Activated CD8-positive, alpha-beta memory T cell treated with anti-CD3 and anti-CD28 coated beads, Interleukin-2, amount 10 ng/mL, durations not matched to agents 7 days and 5 days (primary cell): ENCODE measurements around the gene MCTP2. TPM values are rescaled to one million over a fixed set of nuclear protein-coding genes. Genes with fewer than 3 reads are reported as not detected.

Experiments
- ATAC-seq: fragments of 150-1000 bp; cut with Tn5 transposase; one replicate; pipeline ENCODE4 v1.10.0; 2021; ENCODE audit warnings: moderate library complexity
- CTCF ChIA-PET: fragments of 350-600 bp; sonication (Branson Sonifier 250); formaldehyde crosslinking; loops from one replicate; lab custom pipeline; 2021; ENCODE audit warnings: antibody characterized with exemption; lab: Charles Lee
- DNase-seq: peaks from one replicate; pipeline ENCODE4 v3.0.0-alpha.2; 2020
- H3K27ac Mint-ChIP-seq: one replicate; pipeline ENCODE4 v1.8.0; 2021; ENCODE audit warnings: mild to moderate bottlenecking, mixed read lengths
- H3K27me3 Mint-ChIP-seq: one replicate; pipeline ENCODE4 v1.8.0; 2021; ENCODE audit warnings: mixed read lengths
- H3K36me3 Mint-ChIP-seq: one replicate; pipeline ENCODE4 v1.8.0; 2021; ENCODE audit warnings: mild to moderate bottlenecking, mixed read lengths
- H3K4me1 Mint-ChIP-seq: one replicate; pipeline ENCODE4 v1.8.0; 2021; ENCODE audit warnings: mixed read lengths
- H3K4me3 Mint-ChIP-seq: one replicate; pipeline ENCODE4 v1.8.0; 2021; ENCODE audit warnings: mild to moderate bottlenecking, moderate library complexity, mixed read lengths
- H3K9me3 Mint-ChIP-seq: one replicate; pipeline ENCODE4 v1.8.0; 2022; ENCODE audit warnings: low read depth, mixed read lengths
- total RNA-seq, 2 experiments: library from RNA; stranded (reverse); gene quantifications; one replicate each; pipeline ENCODE4 v1.2.3, GENCODE V29; 2021

MCTP2 gene
- total RNA-seq, 2 experiments from 2014 or later: 67.2 to 83.8 TPM

GRCh38 chr15:94225616-94226015, 5.7 kb upstream of the MCTP2 start:
- ATAC-seq (no peak), DNase-seq (no peak)
- Mint-ChIP-seq H3K36me3 (peaks cover 25% of the 10 kb centered on the region), H3K27ac (no peak overlapping the region), H3K27me3 (peaks cover 3% of the 10 kb centered on the region), H3K4me1 (peaks cover 32% of the 10 kb centered on the region), H3K9me3 (peaks cover 4% of the 10 kb centered on the region), H3K4me3 (no peak overlapping the region)
- CTCF ChIA-PET: interaction anchor here (1.0 kb wide), 1 partner anchor 62 kb away, joined by 3 read pairs; no protein-coding TSS in a partner anchor

- H3K4me1 Mint-ChIP-seq: peaks cover 46% of the 10 kb centered on the region
- no peaks in the 10 kb centered on the region for H3K9me3 Mint-ChIP-seq
These were observed 2.8 kb upstream of the MCTP2 start for GRCh38 chr15:94228611-94229010.

GRCh38 chr15:94229591-94230369, 1.6 kb upstream of the MCTP2 start:
- peak overlapping the region; percentile 92 for H3K27ac Mint-ChIP-seq
- no peaks in the 10 kb centered on the region for H3K27me3 Mint-ChIP-seq
- H3K36me3 Mint-ChIP-seq: peaks cover 33% of the 10 kb centered on the region
- no peaks in the 10 kb centered on the region for H3K9me3 Mint-ChIP-seq
- peak overlapping the region; percentile 84 for H3K4me3 Mint-ChIP-seq
- DNase-seq: peak; percentile 88
- CTCF ChIA-PET: interaction anchor here (0.6 to 8.4 kb wide), 13 partner anchors 22 to 1250 kb away, joined by 3 to 95 read pairs (median 5); no protein-coding TSS in a partner anchor
- peaks cover 57% of the 10 kb centered on the region for H3K4me1 Mint-ChIP-seq
- peak; percentile 45 for ATAC-seq

More at GRCh38 chr15:94228611-94229010, 2.8 kb upstream of the MCTP2 start:
- CTCF ChIA-PET: interaction anchor here (1.0 to 8.4 kb wide), 4 partner anchors 10 to 95 kb away, joined by 3 to 95 read pairs (median 26); no protein-coding TSS in a partner anchor
- Mint-ChIP-seq H3K27ac (peak overlapping the region; percentile 0), H3K36me3 (peaks cover 24% of the 10 kb centered on the region), H3K4me3 (no peak overlapping the region), H3K27me3 (no peaks in the 10 kb centered on the region)
- no peak for DNase-seq
- no peak for ATAC-seq

GRCh38 chr15:94230431-94230882, 904 bp upstream of the MCTP2 start:
- H3K4me1 Mint-ChIP-seq: peaks cover 63% of the 10 kb centered on the region
- DNase-seq (no peak), ATAC-seq (no peak)
- H3K9me3 Mint-ChIP-seq: no peaks in the 10 kb centered on the region
- CTCF ChIA-PET: interaction anchor here (0.8 to 8.4 kb wide), 12 partner anchors 23 to 93 kb away, joined by 3 to 95 read pairs (median 6); no protein-coding TSS in a partner anchor
- peak overlapping the region; percentile 92 for H3K27ac Mint-ChIP-seq
- H3K27me3 Mint-ChIP-seq: no peaks in the 10 kb centered on the region
- peaks cover 36% of the 10 kb centered on the region for H3K36me3 Mint-ChIP-seq
- H3K4me3 Mint-ChIP-seq: peak overlapping the region; percentile 84

GRCh38 chr15:94231723-94232468, 535 bp downstream of the MCTP2 start:
- Mint-ChIP-seq H3K9me3 (no peaks in the 10 kb centered on the region), H3K27ac (peak overlapping the region; percentile 92), H3K36me3 (peaks cover 46% of the 10 kb centered on the region), H3K4me3 (peak overlapping the region; percentile 84), H3K27me3 (no peaks in the 10 kb centered on the region), H3K4me1 (peaks cover 74% of the 10 kb centered on the region)
- ATAC-seq: peak; percentile 7
- CTCF ChIA-PET: interaction anchor here (0.5 to 8.4 kb wide), 15 partner anchors 9 to 92 kb away, joined by 3 to 95 read pairs (median 5); no protein-coding TSS in a partner anchor
- peak; percentile 60 for DNase-seq

GRCh38 chr15:94233441-94233840, 2.1 kb downstream of the MCTP2 start:
- ATAC-seq (no peak), DNase-seq (no peak)
- Mint-ChIP-seq H3K27ac (peak overlapping the region; percentile 28), H3K27me3 (no peaks in the 10 kb centered on the region), H3K4me3 (peak overlapping the region; percentile 84), H3K9me3 (no peaks in the 10 kb centered on the region), H3K36me3 (peaks cover 48% of the 10 kb centered on the region), H3K4me1 (peaks cover 77% of the 10 kb centered on the region)
- CTCF ChIA-PET: interaction anchor here (1.0 to 8.4 kb wide), 6 partner anchors 8 to 90 kb away, joined by 3 to 95 read pairs (median 4); no protein-coding TSS in a partner anchor

GRCh38 chr15:94234300-94234699, 2.9 kb downstream of the MCTP2 start:
- Mint-ChIP-seq H3K9me3 (no peaks in the 10 kb centered on the region), H3K4me1 (peaks cover 74% of the 10 kb centered on the region), H3K4me3 (peak overlapping the region; percentile 84), H3K27ac (peak overlapping the region; percentile 24), H3K27me3 (no peaks in the 10 kb centered on the region), H3K36me3 (peaks cover 53% of the 10 kb centered on the region)
- DNase-seq (no peak), ATAC-seq (no peak)
- CTCF ChIA-PET: interaction anchor here (1.0 to 8.4 kb wide), 2 partner anchors 66 to 90 kb away, joined by 3 to 95 read pairs; no protein-coding TSS in a partner anchor

- DNase-seq (no peak), ATAC-seq (no peak)
- no peak overlapping the region for H3K4me3 Mint-ChIP-seq
- H3K36me3 Mint-ChIP-seq: peaks cover 58% of the 10 kb centered on the region
- H3K9me3 Mint-ChIP-seq: no peaks in the 10 kb centered on the region
- CTCF ChIA-PET: interaction anchor here (8.4 kb wide), 1 partner anchor 89 kb away, joined by 95 read pairs; no protein-coding TSS in a partner anchor
- H3K4me1 Mint-ChIP-seq: peaks cover 75% of the 10 kb centered on the region
- H3K27me3 Mint-ChIP-seq: no peaks in the 10 kb centered on the region
- H3K27ac Mint-ChIP-seq: no peak overlapping the region
These were observed 3.7 kb downstream of the MCTP2 start for GRCh38 chr15:94235041-94235440.

GRCh38 chr15:94235646-94236045, 4.3 kb downstream of the MCTP2 start:
- Mint-ChIP-seq H3K4me3 (no peak overlapping the region), H3K27ac (no peak overlapping the region)

GRCh38 chr15:94236608-94237007, 5.2 kb downstream of the MCTP2 start:
- H3K27ac Mint-ChIP-seq: peak overlapping the region; percentile 41
- no peaks in the 10 kb centered on the region for H3K9me3 Mint-ChIP-seq
- DNase-seq (no peak), ATAC-seq (no peak)
- no peaks in the 10 kb centered on the region for H3K27me3 Mint-ChIP-seq
- CTCF ChIA-PET: no interaction called here
- no peak overlapping the region for H3K4me3 Mint-ChIP-seq
- H3K4me1 Mint-ChIP-seq: peaks cover 86% of the 10 kb centered on the region
- peaks cover 58% of the 10 kb centered on the region for H3K36me3 Mint-ChIP-seq

More at GRCh38 chr15:94235646-94236045, 4.3 kb downstream of the MCTP2 start:
- H3K27me3 Mint-ChIP-seq: no peaks in the 10 kb centered on the region
- no peak for DNase-seq
- CTCF ChIA-PET: interaction anchor here (8.4 kb wide), 1 partner anchor 88 kb away, joined by 95 read pairs; no protein-coding TSS in a partner anchor
- no peaks in the 10 kb centered on the region for H3K9me3 Mint-ChIP-seq
- H3K4me1 Mint-ChIP-seq: peaks cover 77% of the 10 kb centered on the region
- peaks cover 58% of the 10 kb centered on the region for H3K36me3 Mint-ChIP-seq
- no peak for ATAC-seq

- peaks cover 88% of the 10 kb centered on the region for H3K4me1 Mint-ChIP-seq
- no peak for DNase-seq
- no peaks in the 10 kb centered on the region for H3K9me3 Mint-ChIP-seq
- H3K27me3 Mint-ChIP-seq: no peaks in the 10 kb centered on the region
- CTCF ChIA-PET: interaction anchor here (1.0 to 5.2 kb wide), 9 partner anchors 10 to 87 kb away, joined by 3 to 31 read pairs (median 4); no protein-coding TSS in a partner anchor
- no peak overlapping the region for H3K4me3 Mint-ChIP-seq
- H3K27ac Mint-ChIP-seq: peak overlapping the region; percentile 54
- H3K36me3 Mint-ChIP-seq: peaks cover 56% of the 10 kb centered on the region
- no peak for ATAC-seq
These were observed 6.5 kb downstream of the MCTP2 start for GRCh38 chr15:94237903-94238302.

GRCh38 chr15:94238539-94239118, 7.3 kb downstream of the MCTP2 start:
- no peaks in the 10 kb centered on the region for H3K9me3 Mint-ChIP-seq

More at GRCh38 chr15:94238539-94239118, 7.3 kb downstream of the MCTP2 start:
- CTCF ChIA-PET: interaction anchor here (1.0 to 5.2 kb wide), 10 partner anchors 10 to 86 kb away, joined by 3 to 31 read pairs (median 4); no protein-coding TSS in a partner anchor
- Mint-ChIP-seq H3K27ac (peak overlapping the region; percentile 75), H3K36me3 (peaks cover 52% of the 10 kb centered on the region), H3K4me3 (peak overlapping the region; percentile 19), H3K4me1 (peaks cover 83% of the 10 kb centered on the region), H3K27me3 (no peaks in the 10 kb centered on the region)
- DNase-seq (peak; percentile 52), ATAC-seq (peak; percentile 63)
